Kidney (tissue), 14 donors: ENCODE measurements around the gene PALM3. TPM values are rescaled to one million over a fixed set of nuclear protein-coding genes. Genes with fewer than 3 reads are reported as not detected.

Experiments used
- DNase-seq, 5 donors: peaks; one replicate each; pipeline ENCODE4 v3.0.0-alpha.2; 2013 to 2020
- FAIRE-seq: peaks from 2 replicates; lab custom pipeline; 2012; peaks lifted over from hg19 to GRCh38; lab: Jason Lieb, UNC
- H3K27ac ChIP-seq, 2 donors: one replicate each; pipeline ENCODE4 v1.7.0; 2013; ENCODE audit warnings: low read depth in 2 of 2, low read length in 2 of 2, inconsistent platforms in 1 of 2
- H3K27me3 ChIP-seq: one replicate; pipeline ENCODE4 v1.7.1; 2013; ENCODE audit warnings: low read length, inconsistent platforms; ENCODE audit not compliant: control insufficient read depth, insufficient read depth
- H3K36me3 ChIP-seq, 3 donors: one replicate each; pipeline versions ENCODE4 v1.7.0 to v1.7.1; 2013; ENCODE audit warnings: low read length in 3 of 3, control low read depth in 1 of 3, inconsistent platforms in 1 of 3; ENCODE audit not compliant: insufficient read depth in 3 of 3, control insufficient read depth in 2 of 3
- H3K4me1 ChIP-seq, 3 donors: one replicate each; pipeline versions ENCODE4 v1.7.0 to v1.7.1; 2013; ENCODE audit warnings: low read length in 3 of 3, inconsistent platforms in 1 of 3, low read depth in 1 of 3; ENCODE audit not compliant: control insufficient read depth in 2 of 3, insufficient read depth in 2 of 3
- H3K4me3 ChIP-seq, 3 donors: one replicate each; pipeline versions ENCODE4 v1.7.0 to v1.8.1; 2013; ENCODE audit warnings: low read length in 3 of 3, control low read depth in 1 of 3, inconsistent platforms in 1 of 3
- H3K9ac ChIP-seq, 3 donors: one replicate each; pipeline versions ENCODE4 v1.7.0 to v1.7.1; 2013; ENCODE audit warnings: low read length in 3 of 3, control low read depth in 1 of 3, inconsistent platforms in 1 of 3
- H3K9me3 ChIP-seq, 3 donors: one replicate each; pipeline versions ENCODE4 v1.7.0 to v1.7.1; 2013; ENCODE audit warnings: low read length in 3 of 3, control low read depth in 1 of 3, inconsistent platforms in 1 of 3; ENCODE audit not compliant: control insufficient read depth in 2 of 3, insufficient read depth in 1 of 3
- intact Hi-C: fragments of 100-400 bp; cut with DNase I; formaldehyde crosslinking; loops from one replicate; pipeline ENCODE4 v1.11.1; 2022
- polyA plus RNA-seq: library from polyadenylated mRNA; stranded (reverse); fragments of 350-450 nt; fragmentation: Illumina TruSeq; extraction: RNeasy Lipid Tissue Mini Kit (QIAGEN cat#74804); gene quantifications from one replicate; pipeline ENCODE4 v1.2.3, GENCODE V29; 2014; ENCODE audit warnings: low read depth, low replicate concordance; ENCODE audit not compliant: insufficient read depth
- total RNA-seq: library from RNA; stranded (reverse); fragmentation: NEBNext Ultra II Directional; extraction: Animal tissue kit (Norgen Biotek cat#: 25700); gene quantifications from one replicate; pipeline ENCODE4 v1.2.1, GENCODE V29; 2021
- TF ChIP-seq, protein P1 (sequence below): IDR thresholded peaks from 3 replicates; pipeline ENCODE4 v1.5.1; 2012; ENCODE audit warnings: mild to moderate bottlenecking, moderate library complexity, borderline replicate concordance; ENCODE audit not compliant: insufficient read depth; ENCODE audit errors: extremely low read depth
- donor health status: control.
- donor health status: control.
- donor health status: control.
- donor health status: control.
- donor health status: control.
- donor health status: DM: yes; HTN: yes; CAD: no.
- donor health status: Normal renal cell carcinoma (clear cell type).

The PALM3 gene
- total and polyA plus RNA-seq, 2 donors from 2014 or later, result 19.4 to 45.8 TPM

DNA sequence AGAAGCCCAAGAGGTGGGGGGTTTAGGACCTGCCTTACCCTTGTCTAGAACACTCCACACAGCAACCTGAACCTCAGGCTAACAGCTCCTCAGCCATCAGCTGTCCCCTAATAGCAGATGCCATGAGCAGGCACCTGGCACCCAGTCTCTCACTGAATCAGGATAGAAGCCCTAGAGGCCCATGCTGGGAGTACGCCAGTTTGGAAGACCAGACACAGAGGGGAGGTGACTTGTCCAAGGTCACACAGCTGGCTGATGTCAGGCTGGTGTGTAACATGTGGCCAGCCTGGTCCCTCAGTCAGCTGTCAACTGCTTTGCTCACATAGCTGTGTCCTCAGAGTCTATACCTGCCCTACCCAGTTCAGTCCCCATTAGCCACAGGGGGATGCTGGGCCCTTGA is 41.4 kb upstream of the PALM3 start:
- intact Hi-C loops, result no loop called here
- DNase-seq (no peak), FAIRE-seq (no peak)
- H3K27me3 ChIP-seq, result no peaks in the 10 kb centered on the region
- H3K9ac ChIP-seq, result no peak overlapping the region
- no peaks in the 10 kb centered on the region for H3K9me3 ChIP-seq
- H3K4me3 ChIP-seq, result no peak overlapping the region
- H3K4me1 ChIP-seq, result peaks cover 0 to 2% (median 0%) of the 10 kb centered on the region in 3 donors
- H3K36me3 ChIP-seq, result peaks cover 0 to 33% (median 13%) of the 10 kb centered on the region in 3 donors
- TF ChIP-seq, protein P1, sequence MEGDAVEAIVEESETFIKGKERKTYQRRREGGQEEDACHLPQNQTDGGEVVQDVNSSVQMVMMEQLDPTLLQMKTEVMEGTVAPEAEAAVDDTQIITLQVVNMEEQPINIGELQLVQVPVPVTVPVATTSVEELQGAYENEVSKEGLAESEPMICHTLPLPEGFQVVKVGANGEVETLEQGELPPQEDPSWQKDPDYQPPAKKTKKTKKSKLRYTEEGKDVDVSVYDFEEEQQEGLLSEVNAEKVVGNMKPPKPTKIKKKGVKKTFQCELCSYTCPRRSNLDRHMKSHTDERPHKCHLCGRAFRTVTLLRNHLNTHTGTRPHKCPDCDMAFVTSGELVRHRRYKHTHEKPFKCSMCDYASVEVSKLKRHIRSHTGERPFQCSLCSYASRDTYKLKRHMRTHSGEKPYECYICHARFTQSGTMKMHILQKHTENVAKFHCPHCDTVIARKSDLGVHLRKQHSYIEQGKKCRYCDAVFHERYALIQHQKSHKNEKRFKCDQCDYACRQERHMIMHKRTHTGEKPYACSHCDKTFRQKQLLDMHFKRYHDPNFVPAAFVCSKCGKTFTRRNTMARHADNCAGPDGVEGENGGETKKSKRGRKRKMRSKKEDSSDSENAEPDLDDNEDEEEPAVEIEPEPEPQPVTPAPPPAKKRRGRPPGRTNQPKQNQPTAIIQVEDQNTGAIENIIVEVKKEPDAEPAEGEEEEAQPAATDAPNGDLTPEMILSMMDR, result no peak
- H3K27ac ChIP-seq, result no peak overlapping the region

DNA sequence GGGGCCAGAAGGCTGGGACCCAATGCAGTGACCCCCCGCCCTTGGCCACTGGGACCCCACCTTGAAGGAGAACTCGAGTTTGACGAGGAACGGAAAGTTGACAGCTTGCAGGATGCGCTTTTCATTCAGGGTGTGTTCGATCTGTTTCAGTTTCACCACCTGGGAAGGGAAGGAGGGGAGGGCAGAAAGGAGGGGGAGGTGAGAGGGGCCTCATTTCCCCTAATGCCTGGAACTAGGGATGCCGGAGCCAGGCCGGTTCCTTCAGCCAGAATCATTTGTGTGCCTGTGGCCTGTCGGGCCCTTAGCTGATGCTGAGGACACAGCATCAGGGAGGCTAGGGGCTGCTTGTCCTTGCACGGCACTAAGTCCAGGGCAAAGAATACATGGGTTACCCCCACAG is 40.9 kb upstream of the PALM3 start:
- no peak overlapping the region for H3K4me3 ChIP-seq
- TF ChIP-seq, protein P1, result no peak
- no peak overlapping the region for H3K27ac ChIP-seq
- no peak for DNase-seq
- no peaks in the 10 kb centered on the region for H3K9me3 ChIP-seq
- intact Hi-C loops, result no loop called here
- H3K27me3 ChIP-seq, result no peaks in the 10 kb centered on the region
- no peak for FAIRE-seq
- H3K4me1 ChIP-seq, result no peaks in the 10 kb centered on the region
- H3K36me3 ChIP-seq, result peaks cover 0 to 37% (median 14%) of the 10 kb centered on the region in 3 donors
- no peak overlapping the region for H3K9ac ChIP-seq

DNA sequence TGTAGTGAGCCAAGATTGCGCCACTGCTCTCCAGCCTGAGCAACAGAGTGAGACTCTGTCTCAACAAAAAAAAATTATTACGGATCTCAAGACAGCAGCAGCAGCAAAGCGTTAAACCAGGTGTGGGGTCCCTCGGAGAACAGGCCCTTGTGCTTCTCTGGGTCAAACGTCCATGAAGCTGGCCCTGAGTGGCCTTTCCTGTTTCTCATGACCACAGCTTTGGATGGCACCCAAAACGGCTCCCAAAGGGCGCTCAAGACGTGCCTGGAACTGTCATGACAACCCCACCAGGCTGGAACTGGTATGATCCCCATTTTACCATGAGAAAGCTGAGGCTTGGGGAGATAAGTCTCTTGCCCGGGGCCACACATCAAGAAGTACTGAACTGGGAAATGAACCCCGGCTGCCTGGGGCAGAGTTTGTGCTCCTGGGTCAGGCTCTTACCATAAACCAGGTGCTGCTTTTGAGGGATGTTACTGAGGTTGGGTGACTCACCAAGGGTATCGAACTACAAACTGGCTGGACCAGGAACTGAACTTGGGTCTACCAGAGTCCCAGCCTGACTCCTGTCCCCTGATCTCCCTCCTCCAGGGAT is 40.3 kb upstream of the PALM3 start:
- Histone ChIP-seq H3K9ac (no peak overlapping the region), H3K36me3 (peaks cover 0 to 38% (median 14%) of the 10 kb centered on the region in 3 donors), H3K4me3 (no peak overlapping the region), H3K27me3 (no peaks in the 10 kb centered on the region), H3K27ac (no peak overlapping the region), H3K9me3 (no peaks in the 10 kb centered on the region), H3K4me1 (no peaks in the 10 kb centered on the region)
- DNase-seq (no peak), FAIRE-seq (no peak)
- intact Hi-C loops, result no loop called here
- TF ChIP-seq, protein P1, result no peak
